Stimulated activated CD4-positive, alpha-beta T cell treated with anti-CD3 and anti-CD28 coated beads, Interleukin-12 subunit alpha, Interleukin-12 subunit beta, amount 100 ng/mL, for 4 hours (primary cell): Measurements from ENCODE around the gene NECAB2.

Source experiments
- DNase-seq: peaks from one replicate; pipeline ENCODE4 v3.0.0-alpha.2; 2020

The NECAB2 gene

GRCh38 chr16:83952940-83953795 lies 14.9 kb upstream of the NECAB2 start, which contains the start of gene OSGIN1:
Gene OSGIN1, plus strand, starts transcription at chr16:83953240. Its CDS starts 4,432 bp downstream, at chr16:83957672.
- peak; percentile 83 for DNase-seq

GRCh38 chr16:83953796-83954576 lies 14.1 kb upstream of the NECAB2 start:
- DNase-seq, result no peak

- DNase-seq, result no peak
Observed at GRCh38 chr16:83954577-83955016, 13.4 kb upstream of the NECAB2 start.

GRCh38 chr16:83955218-83956130 lies 12.6 kb upstream of the NECAB2 start:
- no peak for DNase-seq

- peak; percentile 75 for DNase-seq
Observed at GRCh38 chr16:83956336-83957289, 11.4 kb upstream of the NECAB2 start.

- DNase-seq, result no peak
Observed at GRCh38 chr16:83957296-83957855, 10.7 kb upstream of the NECAB2 start.

- DNase-seq, result no peak
Observed at GRCh38 chr16:83958137-83958845, 9.8 kb upstream of the NECAB2 start.

GRCh38 chr16:83958846-83959565 lies 9.0 kb upstream of the NECAB2 start:
- no peak for DNase-seq

GRCh38 chr16:83959656-83960434 lies 8.2 kb upstream of the NECAB2 start:
- DNase-seq, result no peak

GRCh38 chr16:83960521-83961249 lies 7.4 kb upstream of the NECAB2 start:
- DNase-seq, result no peak

GRCh38 chr16:83961591-83961990 lies 6.5 kb upstream of the NECAB2 start:
- DNase-seq, result no peak

GRCh38 chr16:83963277-83964119 lies 4.5 kb upstream of the NECAB2 start:
- DNase-seq, result no peak

- DNase-seq, result no peak
Observed at GRCh38 chr16:83964684-83965443, 3.2 kb upstream of the NECAB2 start.

GRCh38 chr16:83965444-83966152 lies 2.4 kb upstream of the NECAB2 start:
- no peak for DNase-seq

GRCh38 chr16:83966153-83966696 lies 1.8 kb upstream of the NECAB2 start:
- DNase-seq, result no peak

GRCh38 chr16:83967091-83967490 lies 953 bp upstream of the NECAB2 start:
- DNase-seq, result no peak
